ENCODE measurements around the gene CASP10. TPM values are rescaled to one million over a fixed set of nuclear protein-coding genes. Genes with fewer than 3 reads are reported as not detected.

Gene CASP10
- total RNA-seq, 1 donor from 2014 or later: 26.7 TPM

DNA sequence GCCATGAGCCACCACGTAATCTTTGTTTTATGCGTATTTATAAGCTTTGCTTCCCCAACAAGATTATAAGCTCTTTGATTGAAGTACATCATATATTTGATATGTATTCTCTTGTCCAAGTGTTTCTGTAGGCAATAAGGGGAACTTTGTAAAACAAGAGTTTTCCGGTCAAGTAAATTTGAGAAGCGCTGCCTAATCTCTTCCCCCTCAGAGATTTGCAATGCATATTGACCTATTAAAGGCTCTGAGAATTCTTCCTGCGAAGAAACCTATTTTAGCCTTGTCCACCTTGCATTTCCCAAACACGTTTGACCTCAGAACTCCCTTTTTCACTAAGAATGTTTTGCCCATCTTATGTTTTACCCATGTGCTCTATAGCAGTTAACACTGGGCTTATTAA lies 26.9 kb upstream of the CASP10 start:
- H3K27ac ChIP-seq: peak overlapping the region; percentile 2
- peaks cover 92% of the 10 kb centered on the region for H3K36me3 ChIP-seq
- no peaks in the 10 kb centered on the region for H3K9me3 ChIP-seq
- H3K4me1 ChIP-seq: peaks cover 74% of the 10 kb centered on the region
- H3K4me3 ChIP-seq: no peak overlapping the region
- ATAC-seq: no peak
- TF ChIP-seq, protein P1, sequence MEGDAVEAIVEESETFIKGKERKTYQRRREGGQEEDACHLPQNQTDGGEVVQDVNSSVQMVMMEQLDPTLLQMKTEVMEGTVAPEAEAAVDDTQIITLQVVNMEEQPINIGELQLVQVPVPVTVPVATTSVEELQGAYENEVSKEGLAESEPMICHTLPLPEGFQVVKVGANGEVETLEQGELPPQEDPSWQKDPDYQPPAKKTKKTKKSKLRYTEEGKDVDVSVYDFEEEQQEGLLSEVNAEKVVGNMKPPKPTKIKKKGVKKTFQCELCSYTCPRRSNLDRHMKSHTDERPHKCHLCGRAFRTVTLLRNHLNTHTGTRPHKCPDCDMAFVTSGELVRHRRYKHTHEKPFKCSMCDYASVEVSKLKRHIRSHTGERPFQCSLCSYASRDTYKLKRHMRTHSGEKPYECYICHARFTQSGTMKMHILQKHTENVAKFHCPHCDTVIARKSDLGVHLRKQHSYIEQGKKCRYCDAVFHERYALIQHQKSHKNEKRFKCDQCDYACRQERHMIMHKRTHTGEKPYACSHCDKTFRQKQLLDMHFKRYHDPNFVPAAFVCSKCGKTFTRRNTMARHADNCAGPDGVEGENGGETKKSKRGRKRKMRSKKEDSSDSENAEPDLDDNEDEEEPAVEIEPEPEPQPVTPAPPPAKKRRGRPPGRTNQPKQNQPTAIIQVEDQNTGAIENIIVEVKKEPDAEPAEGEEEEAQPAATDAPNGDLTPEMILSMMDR (IDR thresholded peaks at IDR 0.05): no peak
- no peaks in the 10 kb centered on the region for H3K27me3 ChIP-seq (ENCODE audit: low read depth)
- no peak for DNase-seq
- intact Hi-C loops (cut with DNase I): no loop called here

DNA sequence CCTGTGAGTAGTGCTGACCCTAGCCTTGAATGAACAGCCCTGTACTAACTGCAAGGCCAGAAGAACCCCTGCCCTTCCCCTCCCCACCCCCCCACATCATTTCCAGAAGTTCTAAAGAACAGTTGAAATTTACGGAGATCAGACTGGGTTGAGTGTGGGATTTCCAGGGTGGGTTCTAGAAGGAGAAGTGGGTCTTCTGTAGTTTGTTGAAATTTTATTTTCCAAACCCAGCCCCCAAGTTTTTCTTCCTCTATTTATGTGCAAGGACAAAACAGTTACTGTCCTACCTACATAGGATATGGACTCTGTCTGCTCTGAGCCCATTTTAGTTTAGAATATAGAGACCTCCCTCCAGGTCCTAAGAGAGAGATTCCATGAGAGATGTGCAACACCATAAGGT lies 26.3 kb upstream of the CASP10 start:
- Histone ChIP-seq H3K27me3 (ENCODE audit: low read depth) (no peaks in the 10 kb centered on the region), H3K36me3 (peaks cover 96% of the 10 kb centered on the region), H3K4me1 (peaks cover 69% of the 10 kb centered on the region), H3K27ac (peak overlapping the region; percentile 71), H3K4me3 (no peak overlapping the region), H3K9me3 (no peaks in the 10 kb centered on the region)
- intact Hi-C loops (cut with DNase I): no loop called here
- TF ChIP-seq, protein P1 (IDR thresholded peaks at IDR 0.05): no peak
- no peak for DNase-seq
- ATAC-seq: no peak

DNA sequence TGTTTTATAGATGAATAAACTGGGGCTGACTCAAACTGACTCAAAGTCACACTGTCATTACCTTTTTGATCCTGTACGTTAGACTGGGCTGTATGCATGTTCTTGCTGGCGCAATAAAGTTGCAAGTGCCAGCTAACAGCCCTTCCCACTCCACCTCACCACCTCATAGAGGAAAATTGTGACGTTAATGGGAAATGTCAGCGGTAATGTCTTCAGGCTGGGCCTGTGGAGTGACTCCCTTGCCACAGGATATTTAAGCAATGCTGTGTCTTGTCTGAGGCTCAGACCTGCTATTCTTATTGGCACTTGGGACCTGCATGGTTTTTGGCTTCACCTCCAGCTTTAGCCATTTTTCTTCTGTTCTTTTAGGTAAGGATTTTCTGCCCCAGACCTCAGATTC lies 25.2 kb upstream of the CASP10 start:
- Histone ChIP-seq H3K27me3 (ENCODE audit: low read depth) (no peaks in the 10 kb centered on the region), H3K36me3 (peaks cover 96% of the 10 kb centered on the region), H3K4me3 (no peak overlapping the region), H3K27ac (peak overlapping the region; percentile 71), H3K9me3 (no peaks in the 10 kb centered on the region), H3K4me1 (peaks cover 68% of the 10 kb centered on the region)
- peak; percentile 16 to 46 for ATAC-seq
- intact Hi-C loops (cut with DNase I): no loop called here
- TF ChIP-seq, protein P1 (IDR thresholded peaks at IDR 0.05): no peak
- DNase-seq: no peak

DNA sequence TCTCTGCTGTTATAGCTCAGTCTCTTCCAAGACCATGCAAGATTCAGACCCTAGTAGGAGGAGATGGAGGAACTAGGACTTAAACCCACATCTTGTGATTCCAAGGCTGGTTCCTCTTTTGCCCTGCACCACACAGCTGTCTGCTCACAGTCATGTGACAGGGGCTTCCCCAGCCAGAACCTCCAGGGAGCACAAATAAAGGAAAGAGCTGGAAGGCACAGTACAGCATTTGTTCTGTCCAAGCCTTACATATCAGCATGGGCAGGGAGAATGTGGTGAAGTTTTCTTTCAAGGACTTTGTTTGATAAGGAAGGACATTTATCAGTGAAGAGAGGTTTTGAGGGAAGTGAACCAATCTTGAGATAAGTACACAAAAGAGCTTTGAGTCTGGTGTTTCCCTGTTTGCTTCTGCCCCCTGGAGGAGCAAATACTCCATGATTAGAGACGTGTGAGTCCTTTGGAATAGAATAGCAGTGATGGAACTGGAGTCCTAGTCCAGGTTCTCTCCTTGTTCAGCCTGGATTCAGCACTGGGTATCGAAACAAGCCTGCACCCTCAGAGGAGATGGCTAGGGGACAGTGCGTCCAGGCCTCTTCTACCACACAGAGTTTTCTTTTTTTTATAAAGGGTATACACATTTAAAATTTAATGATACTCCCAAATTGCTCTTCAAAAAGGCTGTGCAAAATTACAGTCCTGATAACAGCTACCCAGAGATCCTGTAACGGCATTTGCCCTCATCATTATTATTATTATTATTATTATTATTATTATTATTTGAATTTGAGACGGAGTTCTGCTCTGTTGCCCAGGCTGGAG lies 24.6 kb upstream of the CASP10 start:
- Histone ChIP-seq H3K9me3 (no peaks in the 10 kb centered on the region), H3K36me3 (peaks cover 96% of the 10 kb centered on the region), H3K27me3 (ENCODE audit: low read depth) (no peaks in the 10 kb centered on the region), H3K4me1 (peaks cover 63% of the 10 kb centered on the region), H3K4me3 (no peak overlapping the region), H3K27ac (peak overlapping the region; percentile 71)
- peak; percentile 79 for DNase-seq
- TF ChIP-seq, protein P1 (IDR thresholded peaks at IDR 0.05): peak; percentile 65
- intact Hi-C loops (cut with DNase I): no loop called here
- peak; percentile 93 for ATAC-seq

- ATAC-seq: no peak
- no peak for DNase-seq
- Histone ChIP-seq H3K36me3 (peaks cover 85% of the 10 kb centered on the region), H3K27me3 (ENCODE audit: low read depth) (no peaks in the 10 kb centered on the region), H3K4me3 (no peak overlapping the region), H3K9me3 (peaks cover 9% of the 10 kb centered on the region), H3K27ac (no peak overlapping the region), H3K4me1 (peaks cover 16% of the 10 kb centered on the region)
- intact Hi-C loops (cut with DNase I): loop anchor here (10.0 kb wide), 1 partner anchor 49 kb away; the partner anchor contains the start of gene CFLAR
- TF ChIP-seq, protein P1 (IDR thresholded peaks at IDR 0.05): no peak
Measured at GRCh38 chr2:201164166-201164565, 18.8 kb upstream of the CASP10 start.
